Subcutaneous adipose tissue (tissue), 4 donors: ENCODE measurements around the gene GABRD. TPM values are rescaled to one million over a fixed set of nuclear protein-coding genes. Genes with fewer than 3 reads are reported as not detected.

Experiments
- total RNA-seq, 4 donors: library from RNA; depleted of rRNA; stranded (reverse); fragments of >200 nt; gene quantifications; one replicate each; pipeline ENCODE4 v1.1.0, GENCODE V29; 2016
- TF ChIP-seq, protein P1 (sequence below): fragments of 450-650 bp; IDR thresholded peaks from one replicate; pipeline ENCODE4 v1.5.1; 2016; ENCODE audit warnings: low read depth, mild to moderate bottlenecking, control low read depth, antibody characterized with exemption, moderate library complexity

GABRD gene
- total RNA-seq, 4 donors from 2014 or later: 1.3 TPM; not detected in 3

DNA sequence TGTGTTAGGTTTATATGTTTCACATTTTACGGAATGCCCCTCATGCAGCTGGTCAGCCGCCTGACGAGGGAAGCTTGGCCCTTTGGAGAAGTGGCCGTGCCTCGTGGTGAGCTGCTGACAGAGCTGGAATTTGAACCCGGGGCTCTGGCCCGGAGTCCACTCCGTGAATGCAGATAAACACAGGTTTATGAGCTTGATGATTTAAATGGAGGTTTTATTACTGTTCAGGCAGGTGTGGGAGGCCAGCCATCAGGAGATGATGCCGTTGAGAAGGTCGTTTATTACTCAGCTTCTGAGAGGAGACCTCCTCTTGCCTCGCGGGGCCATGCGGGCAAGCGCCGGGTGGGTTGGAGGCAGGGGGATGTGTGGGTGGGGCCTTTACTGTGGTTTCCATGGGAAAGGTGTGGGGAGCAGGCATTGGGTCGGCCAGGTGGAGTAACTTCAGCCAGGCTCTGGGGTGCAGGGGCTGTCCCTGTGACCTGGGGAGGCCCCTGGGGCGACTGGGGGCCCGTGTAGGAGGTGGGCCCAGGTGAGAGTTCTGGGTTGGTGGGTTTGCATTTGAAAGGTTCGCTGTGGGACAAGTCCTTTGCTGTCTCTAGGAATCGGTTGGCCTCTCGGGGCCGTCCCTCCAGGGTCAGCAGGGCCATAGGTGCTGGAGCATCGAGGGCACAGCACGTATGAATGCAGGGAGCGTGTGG, 53.1 kb downstream of the GABRD start:
- TF ChIP-seq, protein P1, sequence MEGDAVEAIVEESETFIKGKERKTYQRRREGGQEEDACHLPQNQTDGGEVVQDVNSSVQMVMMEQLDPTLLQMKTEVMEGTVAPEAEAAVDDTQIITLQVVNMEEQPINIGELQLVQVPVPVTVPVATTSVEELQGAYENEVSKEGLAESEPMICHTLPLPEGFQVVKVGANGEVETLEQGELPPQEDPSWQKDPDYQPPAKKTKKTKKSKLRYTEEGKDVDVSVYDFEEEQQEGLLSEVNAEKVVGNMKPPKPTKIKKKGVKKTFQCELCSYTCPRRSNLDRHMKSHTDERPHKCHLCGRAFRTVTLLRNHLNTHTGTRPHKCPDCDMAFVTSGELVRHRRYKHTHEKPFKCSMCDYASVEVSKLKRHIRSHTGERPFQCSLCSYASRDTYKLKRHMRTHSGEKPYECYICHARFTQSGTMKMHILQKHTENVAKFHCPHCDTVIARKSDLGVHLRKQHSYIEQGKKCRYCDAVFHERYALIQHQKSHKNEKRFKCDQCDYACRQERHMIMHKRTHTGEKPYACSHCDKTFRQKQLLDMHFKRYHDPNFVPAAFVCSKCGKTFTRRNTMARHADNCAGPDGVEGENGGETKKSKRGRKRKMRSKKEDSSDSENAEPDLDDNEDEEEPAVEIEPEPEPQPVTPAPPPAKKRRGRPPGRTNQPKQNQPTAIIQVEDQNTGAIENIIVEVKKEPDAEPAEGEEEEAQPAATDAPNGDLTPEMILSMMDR: no peak

GRCh38 chr1:2072891-2073290, 53.7 kb downstream of the GABRD start:
- TF ChIP-seq, protein P1: no peak

DNA sequence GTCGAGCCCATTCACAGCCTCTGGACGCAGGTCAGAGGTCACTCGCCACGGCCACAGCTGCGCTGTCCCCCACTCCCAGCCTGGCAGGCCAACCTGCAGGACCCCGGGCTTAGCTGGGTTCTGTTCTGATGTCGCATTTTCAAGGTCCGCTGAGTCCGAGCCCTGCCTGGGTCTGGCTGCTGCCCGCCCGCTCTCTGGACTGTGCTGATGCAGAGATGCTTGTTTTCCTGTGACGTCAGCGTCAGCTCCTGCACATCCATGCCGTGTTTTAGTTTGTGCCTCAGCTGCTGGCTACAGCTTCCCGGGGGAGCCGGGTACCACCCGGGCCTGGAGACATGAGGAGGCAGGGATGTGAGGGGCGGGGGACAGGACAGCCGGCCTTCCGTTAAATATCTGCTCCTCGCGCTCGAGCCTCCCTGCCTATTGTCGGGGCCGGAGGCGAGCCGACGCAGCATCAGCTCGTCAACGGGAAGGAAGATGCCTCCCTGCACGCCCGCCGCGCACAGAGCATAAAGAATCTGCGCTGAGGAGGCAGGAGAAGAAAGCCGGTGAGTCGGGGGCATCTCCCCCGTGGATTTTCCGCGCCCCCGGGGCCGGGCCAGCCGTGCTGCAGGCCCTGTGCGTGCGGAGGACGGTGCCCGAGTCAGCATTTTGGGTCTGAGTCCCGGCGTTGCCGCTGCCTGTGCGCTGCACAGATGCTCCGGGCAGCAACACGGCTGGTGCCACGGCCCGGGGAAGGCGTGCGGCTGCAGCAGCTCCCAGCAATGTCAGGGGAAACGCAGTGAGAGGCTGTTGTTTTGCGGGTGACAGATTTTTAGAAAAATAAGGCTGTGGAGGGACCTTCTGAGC, 54.5 kb downstream of the GABRD start:
- TF ChIP-seq, protein P1: no peak

- TF ChIP-seq, protein P1: no peak
Observed at GRCh38 chr1:2074396-2074795, 55.3 kb downstream of the GABRD start.

GRCh38 chr1:2074944-2075740, 56.0 kb downstream of the GABRD start:
- TF ChIP-seq, protein P1: no peak

- TF ChIP-seq, protein P1: no peak
Observed at GRCh38 chr1:2076826-2077225, 57.7 kb downstream of the GABRD start.
